Transverse colon (tissue), 4 donors: Measurements from ENCODE around the gene TMED8.

ENCODE experiments used
- CTCF ChIP-seq, 5 experiments: fragments of 200-600 bp in 3 of 5; fragments of 450-650 bp in 2 of 5; sonication (generic) in 3 of 5; IDR thresholded peaks; 1 replicate in 2 of 5; 2 replicates in 3 of 5; pipeline ENCODE4 v1.5.1; 2016 to 2017; ENCODE audit warnings: antibody characterized with exemption in 5 of 5, inconsistent platforms in 3 of 5, mild to moderate bottlenecking in 2 of 5, moderate library complexity in 1 of 5
- EP300 ChIP-seq: sonication (generic); formaldehyde crosslinking; IDR thresholded peaks from one replicate; pipeline ENCODE4 v1.6.1; 2017; ENCODE audit warnings: antibody characterized with exemption, low read depth
- POLR2A ChIP-seq: fragments of 450-650 bp; IDR thresholded peaks from one replicate; pipeline ENCODE4 v1.6.1; 2016; ENCODE audit warnings: antibody characterized with exemption, mild to moderate bottlenecking, moderate library complexity
- POLR2AphosphoS5 ChIP-seq, 3 donors: sonication (generic); formaldehyde crosslinking; IDR thresholded peaks; one replicate each; pipeline ENCODE4 v1.6.1; 2016; ENCODE audit warnings: antibody characterized with exemption in 3 of 3

GRCh38 chr14:77324289-77324688 is 52.6 kb downstream of the TMED8 start:
- no peak for TF ChIP-seq CTCF (IDR thresholded peaks at IDR 0.05)
- no peak for TF ChIP-seq POLR2AphosphoS5 (IDR thresholded peaks at IDR 0.05)
- no peak for TF ChIP-seq POLR2A
- no peak for TF ChIP-seq EP300
